H1 (cell line): Measurements from ENCODE around the gene ARFGAP3. TPM values are rescaled to one million over a fixed set of nuclear protein-coding genes. Genes with fewer than 3 reads are reported as not detected.

ENCODE experiments used
- CTCF ChIA-PET: fragments of 300-600 bp; sonication (Branson Sonifier 250); formaldehyde crosslinking; loops from one replicate; lab custom pipeline; 2021; ENCODE audit not compliant: partially characterized antibody; lab: Charles Lee
- POLR2A ChIA-PET: fragments of 300-600 bp; sonication (Branson Sonifier 250); formaldehyde crosslinking; loops from one replicate; lab custom pipeline; 2021; ENCODE audit warnings: inconsistent platforms; ENCODE audit not compliant: partially characterized antibody; lab: Charles Lee
- DNase-seq, 2 experiments: peaks; one replicate each; pipeline versions ENCODE4 v3.0.0 to v3.0.0-alpha.2; 2010 to 2022; ENCODE audit warnings: low spot score in 2 of 2, low read depth in 1 of 2, mixed read lengths in 1 of 2
- FAIRE-seq: peaks from 2 replicates; lab custom pipeline; 2011; peaks lifted over from hg19 to GRCh38; lab: Jason Lieb, UNC
- H2AFZ ChIP-seq: 2 replicates; pipeline ENCODE4 v1.8.1; 2012; ENCODE audit warnings: low read length, inconsistent platforms
- H2AK5ac ChIP-seq: 2 replicates; pipeline ENCODE4 v1.6.1; 2013; ENCODE audit warnings: low read depth, low read length
- H2BK120ac ChIP-seq: replicated peaks from 2 replicates; pipeline ENCODE3; 2013; ENCODE audit warnings: low read depth, low read length, inconsistent platforms
- H2BK12ac ChIP-seq: 2 replicates; pipeline ENCODE4 v1.6.1; 2013; ENCODE audit warnings: low read depth, low read length
- H2BK15ac ChIP-seq: 2 replicates; pipeline ENCODE4 v1.6.1; 2013; ENCODE audit warnings: low read length
- H2BK20ac ChIP-seq: 2 replicates; pipeline ENCODE4 v1.6.1; 2013; ENCODE audit warnings: low read length
- H2BK5ac ChIP-seq: 2 replicates; pipeline ENCODE4 v1.6.1; 2013; ENCODE audit warnings: low read depth, low read length
- H3K14ac ChIP-seq: 2 replicates; pipeline ENCODE4 v1.6.1; 2013; ENCODE audit warnings: inconsistent platforms; ENCODE audit not compliant: insufficient read length
- H3K18ac ChIP-seq: 2 replicates; pipeline ENCODE4 v1.6.1; 2013; ENCODE audit warnings: low read length; ENCODE audit errors: extremely low read depth
- H3K23ac ChIP-seq: 2 replicates; pipeline ENCODE4 v1.6.1; 2013; ENCODE audit warnings: inconsistent platforms; ENCODE audit not compliant: insufficient read length
- H3K23me2 ChIP-seq: 2 replicates; pipeline ENCODE4 v1.6.1; 2013; ENCODE audit warnings: low read depth, low read length
- H3K27ac ChIP-seq: 2 replicates; pipeline ENCODE4 v1.6.1; 2011; ENCODE audit warnings: low read depth, low read length, inconsistent platforms
- H3K27me3 ChIP-seq, 4 experiments: replicated peaks in 1 of 4; 1 replicate in 1 of 4; 2 replicates in 3 of 4; pipeline versions ENCODE4 v1.6.1 to v1.8.1; 2011 to 2013; ENCODE audit warnings: low read length in 3 of 4, mild to moderate bottlenecking in 3 of 4, inconsistent platforms in 2 of 4, mixed read lengths in 2 of 4, moderate library complexity in 1 of 4; ENCODE audit not compliant: control insufficient read depth in 3 of 4, insufficient read depth in 3 of 4; ENCODE audit errors: extremely low read depth in 1 of 4
- H3K36me3 ChIP-seq, 4 experiments: 2 replicates each; pipeline versions ENCODE4 v1.6.1 to v1.8.1; 2011 to 2013; ENCODE audit warnings: mild to moderate bottlenecking in 4 of 4, low read length in 3 of 4, moderate library complexity in 2 of 4, control low read depth in 1 of 4, inconsistent platforms in 1 of 4; ENCODE audit not compliant: insufficient read depth in 4 of 4, control insufficient read depth in 2 of 4
- H3K4ac ChIP-seq: replicated peaks from 2 replicates; pipeline ENCODE3; 2013; ENCODE audit warnings: low read length, low read depth, mixed read lengths, inconsistent platforms; ENCODE audit not compliant: insufficient read length
- H3K4me1 ChIP-seq, 4 experiments: replicated peaks in 1 of 4; 1 replicate in 1 of 4; 2 replicates in 3 of 4; pipeline versions ENCODE4 v1.6.1 to v1.8.1; 2011 to 2013; ENCODE audit warnings: low read length in 3 of 4, inconsistent platforms in 2 of 4, mixed read lengths in 1 of 4; ENCODE audit not compliant: insufficient read depth in 4 of 4, control insufficient read depth in 3 of 4
- H3K4me2 ChIP-seq, 2 experiments: 2 replicates each; pipeline versions ENCODE4 v1.6.1 to v1.8.1; 2011 to 2013; ENCODE audit warnings: low read depth in 2 of 2, low read length in 2 of 2, control low read depth in 1 of 2, inconsistent platforms in 1 of 2, mild to moderate bottlenecking in 1 of 2; ENCODE audit not compliant: insufficient read depth in 1 of 2
- H3K4me3 ChIP-seq, 4 experiments: fragments of 200-600, 300-600 bp in 1 of 4; sonication (generic), shearing (Covaris generic), sonication (Bioruptor Twin) in 1 of 4; 2 replicates each; pipeline versions ENCODE4 v1.5.1 to v1.8.1; 2011 to 2016; ENCODE audit warnings: low read length in 4 of 4, low read depth in 3 of 4, control low read depth in 2 of 4, inconsistent platforms in 2 of 4, mild to moderate bottlenecking in 2 of 4, mixed read lengths in 1 of 4, moderate library complexity in 1 of 4; ENCODE audit not compliant: insufficient read depth in 2 of 4; ENCODE audit errors: extremely low read depth in 1 of 4
- H3K56ac ChIP-seq: replicated peaks from 2 replicates; pipeline ENCODE3; 2013; ENCODE audit warnings: low read depth, mild to moderate bottlenecking, mixed read lengths, low read length, inconsistent platforms; ENCODE audit not compliant: insufficient read length
- H3K79me1 ChIP-seq: 2 replicates; pipeline ENCODE4 v1.6.1; 2013; ENCODE audit warnings: low read depth, low read length, control low read depth
- H3K79me2 ChIP-seq, 2 experiments: 2 replicates each; pipeline versions ENCODE4 v1.6.1 to v1.8.1; 2012 to 2013; ENCODE audit warnings: low read length in 2 of 2, mild to moderate bottlenecking in 2 of 2, inconsistent platforms in 1 of 2; ENCODE audit not compliant: insufficient read depth in 2 of 2, control insufficient read depth in 1 of 2
- H3K9ac ChIP-seq, 4 experiments: replicated peaks in 1 of 4; 1 replicate in 1 of 4; 2 replicates in 3 of 4; pipeline versions ENCODE4 v1.6.1 to v1.8.1; 2011 to 2013; ENCODE audit warnings: low read depth in 3 of 4, low read length in 3 of 4, control low read depth in 2 of 4, mild to moderate bottlenecking in 2 of 4, moderate library complexity in 2 of 4, inconsistent platforms in 1 of 4; ENCODE audit errors: extremely low read depth in 1 of 4
- H3K9me3 ChIP-seq, 2 experiments: 2 replicates each; pipeline versions ENCODE4 v1.6.1 to v1.8.1; 2012 to 2013; ENCODE audit warnings: mild to moderate bottlenecking in 2 of 2, moderate library complexity in 2 of 2, control low read depth in 1 of 2, inconsistent platforms in 1 of 2, low read depth in 1 of 2, low read length in 1 of 2, mixed read lengths in 1 of 2; ENCODE audit not compliant: insufficient read depth in 2 of 2
- H4K20me1 ChIP-seq, 2 experiments: replicated peaks in 1 of 2; 2 replicates each; pipeline versions ENCODE3 to v1.8.1; 2011 to 2013; ENCODE audit warnings: inconsistent platforms in 2 of 2, low read length in 2 of 2, mild to moderate bottlenecking in 1 of 2; ENCODE audit not compliant: insufficient read depth in 2 of 2, control insufficient read depth in 1 of 2
- H4K5ac ChIP-seq: 2 replicates; pipeline ENCODE4 v1.6.1; 2013; ENCODE audit warnings: low read length, low read depth, mixed read lengths, inconsistent platforms; ENCODE audit not compliant: insufficient read length
- H4K8ac ChIP-seq: 2 replicates; pipeline ENCODE4 v1.8.0; 2013; ENCODE audit warnings: mild to moderate bottlenecking, moderate library complexity, low read length, inconsistent platforms; ENCODE audit not compliant: insufficient read depth; ENCODE audit errors: extremely low read depth
- H4K91ac ChIP-seq: replicated peaks from 2 replicates; pipeline ENCODE3; 2013; ENCODE audit warnings: low read length, mixed read lengths, inconsistent platforms; ENCODE audit not compliant: insufficient read length
- SIX5 ChIP-seq: IDR thresholded peaks from 2 replicates; pipeline ENCODE4 v1.6.1; 2011; ENCODE audit warnings: mild to moderate bottlenecking, low read depth, low read length
- WGBS, 2 experiments: shearing (Covaris generic) in 1 of 2; methylation state at CpG; one replicate each; pipeline versions ENCODE4 v1.1.6 to v1.1.7; 2013 to 2015; ENCODE audit warnings: low lambda C conversion rate in 2 of 2, mixed read lengths in 2 of 2, inconsistent platforms in 1 of 2, low coverage in 1 of 2, missing lambda C conversion rate in 1 of 2; ENCODE audit not compliant: insufficient replicate concordance in 2 of 2, insufficient coverage in 1 of 2, insufficient read length in 1 of 2; ENCODE audit errors: extremely low coverage in 1 of 2, missing lambda C conversion rate in 1 of 2; 5-methylcytosine and 5-hydroxymethylcytosine counted together
- polyA plus RNA-seq, 7 experiments: library from polyadenylated mRNA; depleted of rRNA in 3 of 7; stranded (reverse) in 5 of 7; unstranded in 2 of 7; fragments of >200 nt in 5 of 7; fragments of 200-250 nt in 2 of 7; gene quantifications; 1 replicate in 5 of 7; 2 replicates in 1 of 7; 4 replicates in 1 of 7; pipeline versions ENCODE4 v1.2.1 to v1.2.3, GENCODE V29; 2011 to 2013; ENCODE audit warnings: missing spikeins in 2 of 7, mixed read lengths in 2 of 7
- total RNA-seq: library from RNA; stranded (reverse); fragmentation: NEBNext Ultra II Directional; extraction: Animal tissue kit (Norgen Biotek cat#: 25700); gene quantifications from 2 replicates; pipeline ENCODE4 v1.2.1, GENCODE V29; 2021

Gene ARFGAP3
- total and polyA plus RNA-seq, 2 of the 8 experiments (the other 6 are each of a cell fraction or from before 2014, with no cell fraction given) = 9.7 to 16.0 TPM

DNA sequence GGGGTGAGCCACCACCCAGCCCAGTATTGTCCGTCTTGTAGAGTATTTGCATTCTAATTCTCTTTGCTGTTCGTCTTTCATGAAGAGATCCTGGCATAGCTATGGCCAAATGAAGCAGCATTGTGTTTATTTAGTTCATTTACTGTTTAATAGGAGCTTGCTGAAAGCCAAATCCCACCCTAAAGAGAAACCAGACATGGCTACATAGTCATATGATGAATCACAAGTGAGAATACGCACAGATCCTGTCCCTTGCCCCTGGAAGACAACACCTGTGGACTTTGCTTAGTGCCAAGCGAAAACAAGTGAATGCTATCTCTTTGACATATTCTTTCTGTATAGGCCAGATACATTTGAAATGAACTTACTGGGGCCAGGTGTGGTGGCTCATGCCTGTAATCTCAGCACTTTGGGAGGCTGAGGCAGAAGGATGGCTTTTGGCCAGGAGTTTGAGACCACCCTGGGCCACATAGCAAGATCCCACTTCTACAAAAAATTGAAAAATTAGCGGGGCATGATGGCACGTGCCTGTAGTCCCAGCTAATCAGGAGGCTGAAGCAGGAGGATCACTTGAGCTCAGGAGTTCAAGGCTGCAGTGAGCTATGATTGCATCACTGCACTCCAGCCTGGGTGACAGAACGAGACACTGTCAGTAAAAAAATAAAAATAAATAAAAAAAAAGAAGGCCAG, 5.1 kb upstream of the ARFGAP3 start:
- Histone ChIP-seq H3K79me1 (no peaks in the 10 kb centered on the region), H3K79me2 (no peaks in the 10 kb centered on the region), H3K4me1 (no peaks in the 10 kb centered on the region), H4K91ac (no peak overlapping the region), H3K23ac (no peak overlapping the region), H3K4ac (no peak overlapping the region), H3K56ac (no peak overlapping the region), H3K9me3 (peaks cover 0 to 6% of the 10 kb centered on the region in 2 experiments; a peak in 2 of 4 replicates), H4K20me1 (no peaks in the 10 kb centered on the region), H3K9ac (no peak overlapping the region), H2AFZ (no peak overlapping the region), H2BK5ac (no peak overlapping the region), H3K36me3 (no peaks in the 10 kb centered on the region), H2BK120ac (no peak overlapping the region), H2BK20ac (no peak overlapping the region), H3K4me3 (no peak overlapping the region), H3K23me2 (no peaks in the 10 kb centered on the region), H3K27ac (no peak overlapping the region), H2BK15ac (no peak overlapping the region), H3K14ac (no peak overlapping the region), H4K5ac (no peak overlapping the region), H4K8ac (no peak overlapping the region), H2BK12ac (no peak overlapping the region), H3K18ac (no peak overlapping the region), H3K27me3 (peaks cover 6 to 14% (median 10%) of the 10 kb centered on the region in 4 experiments), H3K4me2 (no peak overlapping the region), H2AK5ac (no peak overlapping the region)
- no peak for FAIRE-seq
- no peak for TF ChIP-seq SIX5
- DNase-seq = no peak
- 84% methylated on average over 7 of the region's 7 CpGs; no CpG with 5 or more reads in 1 of the 2 experiments for WGBS, 2 experiments
- ChIA-PET POLR2A (no interaction called here), CTCF (interaction anchor here (0.6 to 0.7 kb wide), 3 partner anchors 72 to 700 kb away, joined by 3 to 4 read pairs (median 4); no protein-coding TSS in a partner anchor)
